AG09319 (cell line): ENCODE data around the gene GALNT4.

ENCODE experiments used
- DNase-seq: peaks from one replicate; pipeline ENCODE4 v3.0.0-alpha.2; 2010; ENCODE audit warnings: low read depth; ENCODE audit errors: extremely low read depth
- CTCF ChIP-seq: IDR thresholded peaks from 2 replicates; pipeline ENCODE4 v1.5.1; 2011; ENCODE audit warnings: low read depth, mild to moderate bottlenecking, inconsistent platforms, low read length, moderate library complexity

Gene GALNT4

GRCh38 chr12:89477633-89478279 lies 46.8 kb downstream of the GALNT4 start:
- TF ChIP-seq CTCF: no peak
- no peak for DNase-seq

GRCh38 chr12:89476904-89477595 lies 47.5 kb downstream of the GALNT4 start:
- TF ChIP-seq CTCF: no peak
- no peak for DNase-seq

- no peak for DNase-seq
- TF ChIP-seq CTCF: no peak
Observed at GRCh38 chr12:89476232-89476631, 48.4 kb downstream of the GALNT4 start.

GRCh38 chr12:89475203-89475990 lies 49.2 kb downstream of the GALNT4 start:
- TF ChIP-seq CTCF: no peak
- no peak for DNase-seq

- TF ChIP-seq CTCF: no peak
- no peak for DNase-seq
Observed at GRCh38 chr12:89474615-89475014, 50.0 kb downstream of the GALNT4 start.
